AG10803 (cell line): ENCODE data around the gene MAPKAPK2.

ENCODE experiments used
- DNase-seq: peaks from one replicate; pipeline ENCODE4 v3.0.0; 2010; ENCODE audit warnings: low read depth
- H3K4me3 ChIP-seq: 2 replicates; pipeline ENCODE4 v1.5.1; 2011; ENCODE audit warnings: mild to moderate bottlenecking, low read length, control low read depth
- CTCF ChIP-seq: conservative IDR thresholded peaks from 2 replicates; pipeline ENCODE4 v1.5.1; 2011; ENCODE audit warnings: mild to moderate bottlenecking, low read length, control low read depth, inconsistent platforms

MAPKAPK2 gene

DNA sequence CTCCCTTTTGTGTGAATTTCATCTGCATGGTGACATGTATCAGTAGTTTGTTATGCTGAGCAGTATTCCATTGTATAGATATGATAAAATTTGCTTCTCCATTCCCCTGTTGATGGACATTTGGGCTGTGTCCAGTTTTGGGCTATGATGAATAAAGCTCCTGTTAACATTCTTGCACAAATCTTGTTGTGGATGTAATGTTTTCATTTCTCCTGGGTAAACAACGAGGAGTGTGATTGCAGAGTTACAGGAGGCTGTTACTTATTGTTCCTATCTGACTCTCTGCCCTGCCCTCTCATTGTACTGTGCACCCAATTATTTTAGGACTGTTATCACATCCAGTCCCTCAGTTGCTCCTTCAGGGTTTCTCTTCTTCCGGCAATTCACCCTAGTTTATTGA, 24.2 kb downstream of the MAPKAPK2 start:
- no peak for DNase-seq
- no peak for TF ChIP-seq CTCF
- H3K4me3 ChIP-seq: no peak overlapping the region

DNA sequence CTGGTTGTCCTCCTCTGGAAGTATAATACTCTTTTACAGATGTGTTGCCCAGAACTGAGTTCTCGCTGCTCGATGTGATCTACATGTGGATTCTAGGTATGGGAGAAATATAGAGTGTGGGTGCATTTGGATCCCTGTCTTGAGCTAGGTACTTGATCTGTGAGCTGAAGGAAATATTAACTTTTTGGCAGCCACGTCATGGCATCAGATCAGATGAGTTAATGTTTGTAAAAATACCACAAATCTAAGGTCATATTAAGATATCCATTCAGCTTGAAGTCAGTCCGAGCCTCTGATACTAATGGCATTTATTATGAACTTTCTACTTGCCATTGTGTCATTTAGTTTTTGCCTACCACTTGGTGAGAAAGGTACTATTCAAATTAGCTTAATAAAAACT, 24.6 kb downstream of the MAPKAPK2 start:
- TF ChIP-seq CTCF: no peak
- no peak for DNase-seq
- H3K4me3 ChIP-seq: no peak overlapping the region

GRCh38 chr1:206709772-206710459, 25.2 kb downstream of the MAPKAPK2 start:
- no peak for DNase-seq
- no peak for TF ChIP-seq CTCF
- no peak overlapping the region for H3K4me3 ChIP-seq

GRCh38 chr1:206710460-206710823, 25.7 kb downstream of the MAPKAPK2 start:
- DNase-seq: no peak
- TF ChIP-seq CTCF: no peak
- no peak overlapping the region for H3K4me3 ChIP-seq

DNA sequence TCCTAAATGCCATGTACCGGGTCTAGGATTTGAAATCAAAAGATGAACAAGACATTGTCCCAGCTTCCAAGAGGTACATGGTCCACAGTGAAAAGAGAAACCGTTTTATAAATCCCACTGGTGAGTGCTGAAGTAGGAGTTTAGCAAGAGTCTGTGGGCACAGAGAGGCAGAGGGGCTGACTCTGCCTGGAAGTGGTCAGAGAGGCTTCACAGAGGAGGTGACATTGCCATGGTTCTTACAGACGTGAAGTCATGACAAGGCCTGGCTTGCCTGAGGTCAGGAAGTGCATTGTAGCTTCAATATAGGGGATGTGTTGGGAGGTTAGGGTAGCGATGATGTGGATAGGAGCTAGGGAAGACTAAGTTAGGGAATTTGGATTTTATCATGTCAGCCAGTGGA, 28.4 kb downstream of the MAPKAPK2 start:
- no peak for TF ChIP-seq CTCF
- DNase-seq: no peak
- H3K4me3 ChIP-seq: no peak overlapping the region

GRCh38 chr1:206713910-206714312, 29.2 kb downstream of the MAPKAPK2 start:
- TF ChIP-seq CTCF: no peak
- peak; percentile 44 for DNase-seq

GRCh38 chr1:206714331-206715058, 29.8 kb downstream of the MAPKAPK2 start:
- TF ChIP-seq CTCF: no peak
- peak; percentile 73 for DNase-seq
- H3K4me3 ChIP-seq: no peak overlapping the region

More at GRCh38 chr1:206713910-206714312, 29.2 kb downstream of the MAPKAPK2 start:
- no peak overlapping the region for H3K4me3 ChIP-seq
